SW 1271 (cell line): ENCODE results near the gene B3GNT8.
A peak's percentile ranks its signal among the peaks of the same experiment; 100 is the strongest.
"Not testable (repeated sequence)": the region's sequence is repeated elsewhere in the genome, so short reads cannot be mapped to it uniquely, and the experiment has no call there.

Experiments used
- DNase-seq, 2 experiments: peaks; one replicate each; lab custom pipeline; 2025; lab: John Stamatoyannopoulos, UW

Gene B3GNT8

GRCh38 chr19:41415154-41415571, 12.0 kb downstream of the B3GNT8 start:
- no peak for DNase-seq

GRCh38 chr19:41414461-41414860, 12.7 kb downstream of the B3GNT8 start:
- DNase-seq: no peak

- no peak for DNase-seq
Observed at GRCh38 chr19:41413947-41414346, 13.2 kb downstream of the B3GNT8 start.

- no peak for DNase-seq
Observed at GRCh38 chr19:41412953-41413352, 14.2 kb downstream of the B3GNT8 start.

GRCh38 chr19:41411968-41412265, 15.3 kb downstream of the B3GNT8 start:
- DNase-seq: no peak

- DNase-seq: no peak
Observed at GRCh38 chr19:41411100-41411967, 15.8 kb downstream of the B3GNT8 start.

- no peak for DNase-seq
Observed at GRCh38 chr19:41410336-41411054, 16.7 kb downstream of the B3GNT8 start.

- DNase-seq: peak in 1 of 2 experiments; percentile 10
Observed at GRCh38 chr19:41409288-41409687, 17.9 kb downstream of the B3GNT8 start.

- not testable (repeated sequence) for DNase-seq
Observed at GRCh38 chr19:41408846-41409245, 18.3 kb downstream of the B3GNT8 start.

GRCh38 chr19:41408256-41408655, 18.9 kb downstream of the B3GNT8 start:
- no peak for DNase-seq

- DNase-seq: no peak
Observed at GRCh38 chr19:41407271-41407670, 19.9 kb downstream of the B3GNT8 start.

- no peak for DNase-seq
Observed at GRCh38 chr19:41405776-41406175, 21.4 kb downstream of the B3GNT8 start.

GRCh38 chr19:41403181-41403970, 23.8 kb downstream of the B3GNT8 start:
- no peak for DNase-seq

- DNase-seq: no peak
Observed at GRCh38 chr19:41402010-41402409, 25.2 kb downstream of the B3GNT8 start.

- DNase-seq: no peak
Observed at GRCh38 chr19:41401483-41401882, 25.7 kb downstream of the B3GNT8 start.

GRCh38 chr19:41399525-41399924, 27.6 kb downstream of the B3GNT8 start:
- DNase-seq: no peak

- no peak for DNase-seq
Observed at GRCh38 chr19:41399091-41399490, 28.1 kb downstream of the B3GNT8 start.

GRCh38 chr19:41398598-41398997, 28.6 kb downstream of the B3GNT8 start:
- DNase-seq: no peak

- DNase-seq: no peak
Observed at GRCh38 chr19:41398050-41398418, 29.1 kb downstream of the B3GNT8 start.

GRCh38 chr19:41397086-41398049, 29.8 kb downstream of the B3GNT8 start, which contains the start of the genes BCKDHA and EXOSC5:
BCKDHA (plus strand) TSS chr19:41397818; CDS start chr19:41397828, 10 bp downstream.
EXOSC5 (minus strand) TSS chr19:41397359; CDS start chr19:41397328, 31 bp downstream.
- peak; percentile 95 to 98 for DNase-seq

GRCh38 chr19:41395355-41395754, 31.8 kb downstream of the B3GNT8 start:
- DNase-seq: no peak
